K562 (cell line): ENCODE results near the gene PRICKLE4.

Experiments
- FOSL1 ChIP-seq: fragments of 200-800 bp; sonication (Bioruptor generic); conservative IDR thresholded peaks from 2 replicates; pipeline ENCODE4 v1.6.1; 2016; ENCODE audit warnings: missing genetic modification characterization, missing compliant biosample characterization
- ILF3 ChIP-seq: fragments of 450-650 bp; IDR thresholded peaks from 2 replicates; pipeline ENCODE4 v1.6.1; 2018; ENCODE audit warnings: antibody characterized with exemption, mild to moderate bottlenecking, moderate library complexity, borderline replicate concordance
- TF ChIP-seq, protein P1 (sequence below): fragments of 450-650 bp; IDR thresholded peaks from 2 replicates; pipeline ENCODE4 v1.6.1; 2017; ENCODE audit warnings: antibody characterized with exemption

DNA sequence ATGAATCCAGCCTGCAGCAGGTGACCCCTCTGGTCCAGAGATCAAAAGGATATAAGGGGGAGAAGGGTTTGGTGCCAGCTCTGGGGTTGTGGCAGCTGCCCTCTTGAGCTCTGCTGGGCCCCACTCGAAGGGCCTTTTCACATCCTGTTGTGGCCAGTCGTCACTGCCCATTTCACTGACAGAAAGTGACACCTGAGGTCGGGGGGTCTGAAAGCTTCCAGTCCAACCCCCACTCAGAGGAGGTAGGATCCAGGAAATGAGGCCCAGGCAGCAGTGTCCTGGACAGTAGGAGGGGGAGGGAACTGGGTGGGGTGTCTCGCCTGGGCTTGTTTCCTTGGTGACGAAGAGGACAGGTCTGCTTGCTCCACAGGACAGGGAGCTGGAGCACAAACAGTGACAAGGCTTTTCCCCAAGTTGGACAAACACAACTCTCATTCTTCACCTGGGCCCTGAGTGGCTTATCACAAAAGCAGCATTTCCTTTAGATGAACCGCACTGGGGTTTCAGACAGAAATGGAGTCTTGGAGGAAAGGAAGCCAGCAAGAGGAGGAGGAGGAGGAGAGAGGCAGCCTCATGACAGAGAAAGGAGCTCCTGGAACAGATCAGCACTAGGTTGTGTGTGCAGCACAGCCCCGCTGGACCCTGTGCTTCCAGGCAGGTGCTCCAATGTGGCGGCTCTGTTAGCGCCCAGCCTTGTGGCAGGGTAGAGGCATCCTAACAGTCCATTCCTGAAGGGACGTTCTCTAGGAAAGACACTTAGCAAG, 11.9 kb upstream of the PRICKLE4 start:
- no peak for TF ChIP-seq ILF3
- TF ChIP-seq FOSL1: no peak
- TF ChIP-seq, protein P1, sequence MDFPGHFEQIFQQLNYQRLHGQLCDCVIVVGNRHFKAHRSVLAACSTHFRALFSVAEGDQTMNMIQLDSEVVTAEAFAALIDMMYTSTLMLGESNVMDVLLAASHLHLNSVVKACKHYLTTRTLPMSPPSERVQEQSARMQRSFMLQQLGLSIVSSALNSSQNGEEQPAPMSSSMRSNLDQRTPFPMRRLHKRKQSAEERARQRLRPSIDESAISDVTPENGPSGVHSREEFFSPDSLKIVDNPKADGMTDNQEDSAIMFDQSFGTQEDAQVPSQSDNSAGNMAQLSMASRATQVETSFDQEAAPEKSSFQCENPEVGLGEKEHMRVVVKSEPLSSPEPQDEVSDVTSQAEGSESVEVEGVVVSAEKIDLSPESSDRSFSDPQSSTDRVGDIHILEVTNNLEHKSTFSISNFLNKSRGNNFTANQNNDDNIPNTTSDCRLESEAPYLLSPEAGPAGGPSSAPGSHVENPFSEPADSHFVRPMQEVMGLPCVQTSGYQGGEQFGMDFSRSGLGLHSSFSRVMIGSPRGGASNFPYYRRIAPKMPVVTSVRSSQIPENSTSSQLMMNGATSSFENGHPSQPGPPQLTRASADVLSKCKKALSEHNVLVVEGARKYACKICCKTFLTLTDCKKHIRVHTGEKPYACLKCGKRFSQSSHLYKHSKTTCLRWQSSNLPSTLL: no peak
